Measurements from ENCODE around the gene CBX4. TPM values are rescaled to one million over a fixed set of nuclear protein-coding genes. Genes with fewer than 3 reads are reported as not detected.
A peak's percentile ranks its signal among the peaks of the same experiment; 100 is the strongest.

CBX4 gene
- total RNA-seq, 1 experiment from 2014 or later, result 6.2 TPM

DNA sequence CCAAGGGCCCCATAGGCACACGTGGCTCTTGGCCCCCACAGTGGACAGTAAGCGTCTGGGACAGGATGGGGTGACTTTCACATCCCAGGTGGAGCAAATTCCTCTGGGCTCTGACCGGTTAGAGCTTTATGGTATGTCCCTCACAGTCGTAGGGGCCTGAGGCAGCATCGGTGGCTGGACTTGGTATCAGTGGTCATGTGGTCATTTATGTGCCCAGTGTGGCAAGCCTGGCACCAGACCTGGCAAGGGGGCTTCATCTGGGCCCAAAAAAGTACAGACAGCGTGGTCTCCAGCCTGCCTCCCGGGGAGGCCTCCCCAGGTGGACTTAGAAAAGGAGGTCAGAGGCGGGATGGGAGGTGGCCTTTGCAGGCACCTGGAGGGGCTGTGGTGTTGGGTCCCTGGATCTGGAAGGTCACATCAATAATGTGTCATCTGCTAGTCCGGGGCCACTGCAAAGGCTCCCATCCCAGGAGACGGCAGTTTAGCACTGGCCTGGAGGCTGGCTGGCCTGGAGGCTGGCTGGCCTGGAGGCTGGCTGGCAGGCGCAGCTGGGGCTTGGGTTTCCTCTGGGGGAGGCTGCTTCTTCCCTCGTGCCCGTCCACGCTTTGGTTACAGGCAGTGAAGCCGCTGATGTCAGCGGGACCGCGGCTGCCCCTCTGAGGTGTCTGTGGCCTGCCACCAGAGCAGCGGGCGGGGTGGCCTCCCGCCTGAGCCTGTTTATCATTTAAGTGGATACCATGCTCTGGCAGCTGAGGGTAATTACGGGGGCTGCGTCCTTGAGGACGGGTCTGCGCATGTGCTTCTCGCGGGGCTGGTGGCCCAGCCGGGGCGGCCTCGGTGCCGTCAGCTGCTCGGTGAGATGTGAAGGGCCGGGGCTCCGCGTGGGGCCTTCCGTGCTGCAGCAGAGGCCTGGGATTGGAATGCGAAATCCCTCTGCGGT lies 20.7 kb upstream of the CBX4 start:
- H2BK20ac ChIP-seq (ENCODE audit: low read depth, low read length, poor library complexity, severe bottlenecking), result no peak overlapping the region
- no peak for DNase-seq

More for the DNA sequence above, 20.7 kb upstream of the CBX4 start:
- no peak overlapping the region for H3K9ac ChIP-seq (ENCODE audit: extremely low read depth, insufficient read length, low read length)
- TF ChIP-seq, protein P1, sequence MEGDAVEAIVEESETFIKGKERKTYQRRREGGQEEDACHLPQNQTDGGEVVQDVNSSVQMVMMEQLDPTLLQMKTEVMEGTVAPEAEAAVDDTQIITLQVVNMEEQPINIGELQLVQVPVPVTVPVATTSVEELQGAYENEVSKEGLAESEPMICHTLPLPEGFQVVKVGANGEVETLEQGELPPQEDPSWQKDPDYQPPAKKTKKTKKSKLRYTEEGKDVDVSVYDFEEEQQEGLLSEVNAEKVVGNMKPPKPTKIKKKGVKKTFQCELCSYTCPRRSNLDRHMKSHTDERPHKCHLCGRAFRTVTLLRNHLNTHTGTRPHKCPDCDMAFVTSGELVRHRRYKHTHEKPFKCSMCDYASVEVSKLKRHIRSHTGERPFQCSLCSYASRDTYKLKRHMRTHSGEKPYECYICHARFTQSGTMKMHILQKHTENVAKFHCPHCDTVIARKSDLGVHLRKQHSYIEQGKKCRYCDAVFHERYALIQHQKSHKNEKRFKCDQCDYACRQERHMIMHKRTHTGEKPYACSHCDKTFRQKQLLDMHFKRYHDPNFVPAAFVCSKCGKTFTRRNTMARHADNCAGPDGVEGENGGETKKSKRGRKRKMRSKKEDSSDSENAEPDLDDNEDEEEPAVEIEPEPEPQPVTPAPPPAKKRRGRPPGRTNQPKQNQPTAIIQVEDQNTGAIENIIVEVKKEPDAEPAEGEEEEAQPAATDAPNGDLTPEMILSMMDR (conservative IDR thresholded peaks at IDR 0.05), result no peak
- no peak overlapping the region for H3K56ac ChIP-seq (ENCODE audit: insufficient read length, low read depth, low read length)
- H3K27ac Mint-ChIP-seq, result no peak overlapping the region
- no peak overlapping the region for H3K23ac ChIP-seq (ENCODE audit: insufficient read length, low read depth, low read length)
- H4K91ac ChIP-seq (ENCODE audit: insufficient read length, low read depth, low read length), result no peak overlapping the region
- H3K79me2 ChIP-seq (ENCODE audit: insufficient read depth, low read length), result no peaks in the 10 kb centered on the region
- H2BK12ac ChIP-seq (ENCODE audit: insufficient read length, low read depth, low read length), result no peak overlapping the region
- H3K9me3 ChIP-seq (ENCODE audit: control insufficient read depth, low read depth, low read length), result no peaks in the 10 kb centered on the region
- H3K4me3 Mint-ChIP-seq, result no peak overlapping the region
- no peak overlapping the region for H4K5ac ChIP-seq (ENCODE audit: insufficient read length, low read depth, low read length)
- no peaks in the 10 kb centered on the region for H3K9me3 Mint-ChIP-seq
- H2BK120ac ChIP-seq (ENCODE audit: low read depth, low read length, poor library complexity, severe bottlenecking), result no peak overlapping the region
- no peaks in the 10 kb centered on the region; the same call in 1 of the 2 replicates for H3K27me3 ChIP-seq (ENCODE audit: insufficient read depth, low read length)
- no peak overlapping the region for H3K27ac ChIP-seq (ENCODE audit: insufficient read length, low read depth, low read length)
- 0 out of 2 replicates have a peak overlapping the region, but pooled peaks have one; percentile 54 for H3K14ac ChIP-seq (ENCODE audit: insufficient read depth, low read length)
- WGBS (ENCODE audit: extremely low coverage, insufficient read length, low lambda C conversion rate), result no CpG with 5 or more reads among the region's 38 CpGs
- no peak overlapping the region for H3K4ac ChIP-seq (ENCODE audit: low read depth, low read length)
- peaks cover 34% of the 10 kb centered on the region for H3K27me3 Mint-ChIP-seq (ENCODE audit: low read depth)
- peaks cover 24 to 35% of the 10 kb centered on the region in 2 experiments for H3K4me1 Mint-ChIP-seq
- no peak overlapping the region for H3K18ac ChIP-seq (ENCODE audit: insufficient read length, low read depth, low read length)
- H4K20me1 ChIP-seq (ENCODE audit: control insufficient read depth, insufficient read depth, insufficient read length), result no peaks in the 10 kb centered on the region
- H3K36me3 Mint-ChIP-seq (ENCODE audit: insufficient read depth in 1 of 3, low read depth in 3 of 3), result no peaks in the 10 kb centered on the region
- no peak overlapping the region for H3T11ph ChIP-seq (ENCODE audit: low read length)
- no peak overlapping the region for H2AK5ac ChIP-seq (ENCODE audit: insufficient read length, low read length)
- H4K8ac ChIP-seq (replicated peaks; ENCODE audit: insufficient read length, low read depth, low read length), result no peak overlapping the region
- no peak overlapping the region for H2BK5ac ChIP-seq (ENCODE audit: insufficient read length, low read length)
- H2AFZ ChIP-seq (ENCODE audit: low read length), result no peak overlapping the region
- no peaks in the 10 kb centered on the region for H3K79me1 ChIP-seq (ENCODE audit: insufficient read depth, low read depth, low read length, poor library complexity, severe bottlenecking)
- no peaks in the 10 kb centered on the region for H3K4me1 ChIP-seq (ENCODE audit: insufficient read depth, low read length)
- H3K23me2 ChIP-seq (ENCODE audit: insufficient read length, low read depth, low read length, poor library complexity, severe bottlenecking), result no peaks in the 10 kb centered on the region
- H3K4me2 ChIP-seq (ENCODE audit: insufficient read depth, insufficient read length, low read length), result no peak overlapping the region
- no peak overlapping the region; the same call in 1 of the 2 replicates for H2BK15ac ChIP-seq (ENCODE audit: low read depth, low read length)

Measured in H9 (cell line).